ENCODE measurements around the gene CDON.
A peak's percentile ranks its signal among the peaks of the same experiment; 100 is the strongest.

Gene CDON

GRCh38 chr11:126062679-126063506 lies at the start of gene CDON:
CDON (minus strand) TSS chr11:126062866; CDS start chr11:126023476, 39,390 bp downstream.
- peak; percentile 99 for DNase-seq (ENCODE audit: low spot score)

- no peak for DNase-seq (ENCODE audit: low spot score)
Observed at GRCh38 chr11:126111458-126112116, 48.9 kb upstream of the CDON start.

- no peak for DNase-seq (ENCODE audit: low spot score)
Observed at GRCh38 chr11:126109941-126110731, 47.5 kb upstream of the CDON start.

GRCh38 chr11:126106594-126107328 lies 44.1 kb upstream of the CDON start:
- no peak for DNase-seq (ENCODE audit: low spot score)

GRCh38 chr11:126105748-126106080 lies 43.0 kb upstream of the CDON start:
- DNase-seq (ENCODE audit: low spot score), result no peak

- no peak for DNase-seq (ENCODE audit: low spot score)
Observed at GRCh38 chr11:126105022-126105747, 42.5 kb upstream of the CDON start.

GRCh38 chr11:126104420-126104819 lies 41.8 kb upstream of the CDON start:
- DNase-seq (ENCODE audit: low spot score), result no peak

- DNase-seq (ENCODE audit: low spot score), result no peak
Observed at GRCh38 chr11:126103150-126103549, 40.5 kb upstream of the CDON start.

GRCh38 chr11:126102436-126102981 lies 39.8 kb upstream of the CDON start:
- DNase-seq (ENCODE audit: low spot score), result no peak

- DNase-seq (ENCODE audit: low spot score), result no peak
Observed at GRCh38 chr11:126101930-126102283, 39.2 kb upstream of the CDON start.

GRCh38 chr11:126101251-126101929 lies 38.7 kb upstream of the CDON start:
- no peak for DNase-seq (ENCODE audit: low spot score)

- no peak for DNase-seq (ENCODE audit: low spot score)
Observed at GRCh38 chr11:126100716-126101115, 38.0 kb upstream of the CDON start.

GRCh38 chr11:126098204-126098769 lies 35.6 kb upstream of the CDON start:
- DNase-seq (ENCODE audit: low spot score), result no peak

GRCh38 chr11:126095745-126096144 lies 33.1 kb upstream of the CDON start:
- DNase-seq (ENCODE audit: low spot score), result no peak

- no peak for DNase-seq (ENCODE audit: low spot score)
Observed at GRCh38 chr11:126090452-126090851, 27.8 kb upstream of the CDON start.

GRCh38 chr11:126088999-126089398 lies 26.3 kb upstream of the CDON start:
- no peak for DNase-seq (ENCODE audit: low spot score)

GRCh38 chr11:126086248-126086647 lies 23.6 kb upstream of the CDON start:
- DNase-seq (ENCODE audit: low spot score), result no peak

- DNase-seq (ENCODE audit: low spot score), result no peak
Observed at GRCh38 chr11:126084608-126084912, 21.9 kb upstream of the CDON start.

GRCh38 chr11:126083829-126084607 lies 21.4 kb upstream of the CDON start:
- DNase-seq (ENCODE audit: low spot score), result no peak

Measured in germinal center (tissue), 1 donor.